ENCODE measurements around the gene COL4A1.

COL4A1 gene

GRCh38 chr13:110197471-110197870, 109.5 kb downstream of the COL4A1 start:
- no peak for DNase-seq (ENCODE audit: low spot score)

DNA sequence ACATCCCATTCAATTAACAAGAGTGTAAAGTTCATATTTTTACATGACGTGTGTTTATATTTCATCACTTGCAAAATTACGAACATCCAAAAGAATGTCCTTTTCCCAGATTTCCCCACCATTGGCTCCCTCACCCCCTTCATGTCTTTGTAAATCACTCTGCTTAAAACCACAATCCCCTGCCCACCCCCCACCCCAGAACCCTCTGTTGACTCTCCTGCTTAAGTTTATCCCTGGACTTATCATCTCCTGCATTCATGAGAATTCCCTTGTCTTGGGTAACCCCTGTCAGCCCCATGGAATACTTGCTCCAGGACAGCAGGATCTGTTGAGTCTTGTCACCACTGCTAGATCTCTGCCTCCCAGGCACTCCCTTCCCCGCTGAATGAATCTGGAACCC, 109.9 kb downstream of the COL4A1 start:
- no peak for DNase-seq (ENCODE audit: low spot score)

- DNase-seq (ENCODE audit: low spot score), result no peak
Observed at GRCh38 chr13:110195547-110196485, 111.1 kb downstream of the COL4A1 start.

- DNase-seq (ENCODE audit: low spot score), result no peak
Observed at GRCh38 chr13:110194451-110194850, 112.5 kb downstream of the COL4A1 start.

DNA sequence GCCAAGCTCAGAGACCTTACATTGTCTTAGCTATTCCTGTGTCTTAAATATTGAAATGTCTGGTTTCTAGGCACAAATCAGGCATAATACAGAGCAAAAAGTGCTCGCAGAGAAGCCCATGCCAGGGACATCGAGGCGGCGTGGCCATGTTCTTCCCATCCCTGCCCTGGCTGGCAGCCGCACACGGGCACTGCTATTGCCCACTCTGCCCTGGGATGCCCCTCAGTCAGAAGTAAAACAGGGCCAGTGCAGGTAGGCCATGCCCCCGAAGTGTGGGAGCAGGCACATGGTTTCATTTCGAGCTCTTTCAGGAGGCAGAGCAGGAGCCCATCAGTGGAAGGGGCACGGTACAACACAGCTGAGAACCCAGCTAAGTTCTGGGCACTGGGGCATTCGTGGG, 113.5 kb downstream of the COL4A1 start:
- DNase-seq (ENCODE audit: low spot score), result no peak

- DNase-seq (ENCODE audit: low spot score), result no peak
Observed at GRCh38 chr13:110192472-110192871, 114.5 kb downstream of the COL4A1 start.

- DNase-seq (ENCODE audit: low spot score), result no peak
Observed at GRCh38 chr13:110187641-110188161, 119.3 kb downstream of the COL4A1 start.

GRCh38 chr13:110186231-110186855, 120.6 kb downstream of the COL4A1 start:
- DNase-seq (ENCODE audit: low spot score), result no peak

DNA sequence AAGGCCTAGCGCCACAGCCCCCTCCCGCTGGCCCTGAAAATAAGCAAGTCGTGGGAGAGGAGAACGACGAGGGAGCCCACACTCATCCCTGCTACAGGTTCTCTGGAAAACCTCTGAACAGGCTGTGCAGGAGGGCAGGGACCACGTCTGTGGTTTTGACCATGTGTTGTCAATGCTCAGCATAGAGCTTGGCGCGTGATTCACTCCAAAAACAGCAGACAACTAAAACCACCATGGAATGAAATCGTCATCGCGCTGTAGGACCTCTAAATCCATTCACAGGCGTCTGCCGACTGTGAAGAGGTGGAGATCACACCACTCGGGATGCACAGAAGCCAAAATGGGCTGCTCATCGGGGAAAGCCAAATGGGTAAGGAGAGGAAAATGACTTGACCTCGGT, 121.3 kb downstream of the COL4A1 start:
- no peak for DNase-seq (ENCODE audit: low spot score)

GRCh38 chr13:110183910-110184309, 123.0 kb downstream of the COL4A1 start:
- no peak for DNase-seq (ENCODE audit: low spot score)

- DNase-seq (ENCODE audit: low spot score), result no peak
Observed at GRCh38 chr13:110182461-110182860, 124.5 kb downstream of the COL4A1 start.

DNA sequence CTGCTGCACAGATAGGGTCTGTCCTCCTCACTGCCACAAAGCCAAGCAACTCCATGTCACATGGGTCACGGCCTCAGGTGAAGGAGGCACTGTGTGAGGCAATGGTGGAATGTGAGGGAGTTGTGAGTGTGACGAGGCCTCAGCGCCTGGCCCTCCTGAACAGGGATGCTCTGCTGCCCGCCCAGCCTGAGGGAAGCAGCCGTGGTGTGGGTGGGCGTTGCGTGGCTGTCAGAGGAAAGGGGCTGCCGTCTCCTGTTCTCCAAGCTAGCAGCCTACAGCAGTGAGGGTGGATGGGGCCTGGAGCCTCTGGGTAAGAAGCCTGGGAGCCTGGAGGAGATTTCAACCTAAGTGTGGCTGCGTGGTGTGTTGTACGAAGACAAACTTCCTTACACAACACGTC, 125.0 kb downstream of the COL4A1 start:
- DNase-seq (ENCODE audit: low spot score), result no peak

DNA sequence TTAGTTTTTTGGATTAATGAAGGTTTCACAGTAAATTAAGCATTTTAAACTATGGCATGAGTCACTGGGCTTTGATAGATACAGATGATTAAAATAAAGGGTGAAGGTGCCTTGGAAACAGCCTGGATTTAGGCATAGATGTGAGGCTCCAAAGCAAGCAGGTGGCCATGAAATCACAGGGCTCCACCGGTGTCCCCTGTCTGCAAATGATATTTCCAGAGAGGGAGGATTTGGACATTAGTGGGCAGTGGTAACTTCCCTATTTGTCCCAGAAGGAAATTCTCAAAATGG, 127.2 kb downstream of the COL4A1 start:
- DNase-seq (ENCODE audit: low spot score), result no peak

DNA sequence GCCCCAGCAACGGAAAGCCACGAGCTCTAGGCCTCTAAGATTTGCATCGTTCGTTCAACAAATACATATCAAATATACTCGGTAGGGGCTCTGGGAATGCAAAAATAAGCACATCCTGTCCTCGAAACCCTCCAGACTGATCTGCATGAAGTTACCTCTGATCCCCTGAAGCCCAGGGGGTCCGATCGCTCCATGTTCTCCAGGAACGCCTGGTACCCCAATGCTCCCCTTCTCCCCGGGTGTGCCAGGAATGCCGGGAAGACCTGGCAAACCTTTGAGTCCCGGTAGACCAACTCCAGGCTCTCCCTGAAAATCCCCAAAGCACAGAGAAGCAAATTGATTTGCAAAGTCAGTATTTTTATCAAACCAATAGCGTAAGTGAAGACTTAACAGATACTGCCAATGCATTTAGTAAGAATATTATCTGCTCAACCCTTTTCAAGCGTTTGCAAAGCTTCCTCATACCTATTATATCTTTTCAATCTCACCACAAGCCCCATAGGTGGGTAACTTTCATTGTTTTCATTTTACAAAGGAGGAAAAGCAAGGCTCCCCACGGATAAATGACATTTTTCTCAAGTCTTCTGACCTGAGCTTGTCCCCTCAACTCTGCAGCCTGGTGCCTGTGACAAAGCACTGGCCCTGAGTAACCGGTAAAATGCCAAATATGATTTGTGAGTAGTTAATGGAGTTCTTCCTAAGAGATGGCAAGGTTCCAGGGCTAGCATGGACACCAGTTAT, 127.7 kb downstream of the COL4A1 start:
- no peak for DNase-seq (ENCODE audit: low spot score)

GRCh38 chr13:110177790-110178189, 129.2 kb downstream of the COL4A1 start:
- no peak for DNase-seq (ENCODE audit: low spot score)

DNA sequence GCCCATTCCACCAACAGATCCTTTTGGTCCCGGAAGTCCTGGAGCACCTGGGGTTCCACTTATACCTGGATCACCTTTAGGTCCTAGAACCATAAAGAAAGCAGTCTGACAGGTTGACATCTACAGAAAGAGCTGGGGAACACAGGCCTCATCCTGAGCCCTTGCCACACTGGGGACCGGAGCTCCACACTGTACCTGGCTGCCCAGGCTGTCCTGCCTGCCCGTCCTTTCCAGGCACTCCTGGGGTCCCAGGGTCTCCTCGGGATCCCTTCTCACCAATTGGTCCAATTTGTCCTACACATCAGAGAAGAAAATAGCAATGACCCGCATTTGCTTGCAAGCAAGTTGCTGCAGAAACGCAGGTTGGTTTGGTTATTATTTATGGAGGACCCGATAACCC, 130.5 kb downstream of the COL4A1 start:
- DNase-seq (ENCODE audit: low spot score), result no peak

- no peak for DNase-seq (ENCODE audit: low spot score)
Observed at GRCh38 chr13:110173247-110173818, 133.6 kb downstream of the COL4A1 start.

- DNase-seq (ENCODE audit: low spot score), result no peak
Observed at GRCh38 chr13:110170882-110171281, 136.1 kb downstream of the COL4A1 start.

DNA sequence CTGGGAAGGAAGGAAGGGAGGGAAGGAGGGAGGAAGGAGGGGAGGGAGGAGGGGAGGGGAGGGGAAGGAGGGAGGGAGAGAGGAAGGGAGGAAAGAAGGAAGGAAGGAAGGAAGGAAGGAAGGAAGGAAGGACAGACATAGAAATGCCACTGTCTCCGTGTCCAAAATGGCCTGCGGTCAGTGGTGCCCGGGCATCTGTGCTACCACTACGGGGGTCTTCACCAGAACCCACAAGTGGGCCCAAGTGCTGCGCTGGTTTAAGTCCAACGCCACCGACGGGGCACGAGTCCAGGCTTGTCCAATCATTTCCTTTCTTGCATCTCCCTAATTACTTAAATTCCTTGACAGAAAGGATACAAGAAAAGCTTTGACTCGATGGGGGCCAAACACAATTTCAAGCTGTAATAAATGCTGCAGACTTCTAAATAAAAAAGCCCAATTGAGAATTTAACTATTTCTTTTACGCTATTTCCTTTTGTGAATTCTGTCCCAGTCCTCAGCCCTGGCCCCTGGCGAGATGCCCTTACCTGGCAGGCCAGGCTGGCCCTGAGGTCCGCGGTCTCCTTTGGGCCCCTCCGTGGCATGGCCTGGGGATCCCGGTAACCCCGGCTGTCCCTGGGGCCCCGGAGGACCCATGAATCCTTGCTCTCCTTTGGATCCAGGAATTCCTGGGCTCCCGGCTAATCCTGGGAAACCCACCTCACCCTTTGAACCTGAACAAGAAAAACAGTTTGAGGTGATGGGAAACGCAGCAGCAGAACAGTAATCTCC, 136.8 kb downstream of the COL4A1 start:
- no peak for DNase-seq (ENCODE audit: low spot score)

DNA sequence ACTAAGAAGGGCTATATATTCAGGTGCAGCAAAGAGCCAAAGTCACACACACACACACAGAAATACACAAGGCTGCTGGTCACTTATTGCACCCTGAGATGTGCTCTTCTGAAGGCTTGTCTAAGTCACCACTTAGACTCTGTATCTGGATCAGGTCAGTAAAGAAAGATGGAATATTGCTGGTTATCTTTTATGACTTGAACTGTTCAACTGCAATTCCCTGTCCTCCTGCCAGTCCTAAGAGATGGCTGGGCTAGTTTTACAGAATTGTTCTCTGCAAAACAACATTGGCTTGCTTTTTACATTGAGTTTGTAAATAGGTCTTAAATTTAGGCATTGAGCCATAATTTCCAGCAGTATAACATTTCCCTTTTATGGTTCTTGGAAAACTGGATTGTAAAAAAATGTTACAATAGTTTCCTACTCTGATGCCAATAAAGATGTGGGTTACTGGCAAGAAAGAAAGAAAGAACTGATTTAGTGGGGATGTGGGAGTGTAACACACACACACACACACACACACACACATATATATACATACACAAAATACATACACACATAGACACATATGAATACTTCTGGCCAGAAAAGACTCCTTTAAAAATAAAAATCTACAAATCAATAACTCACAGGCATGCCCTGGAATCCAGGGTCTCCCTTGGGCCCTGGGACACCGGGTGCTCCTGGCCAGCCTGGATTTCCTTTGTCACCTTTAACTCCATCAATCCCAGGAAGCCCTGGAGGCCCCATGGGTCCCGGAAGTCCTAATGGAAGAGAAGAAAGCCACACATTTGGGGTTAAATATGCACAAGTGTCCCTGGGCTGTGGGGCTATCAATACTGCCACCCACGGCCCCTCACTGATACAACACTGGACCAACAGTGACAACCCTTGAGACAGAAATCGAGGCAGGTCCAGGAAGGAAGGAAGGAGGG, 137.7 kb downstream of the COL4A1 start:
- no peak for DNase-seq (ENCODE audit: low spot score)
